NCI-H82 treated with DMSO at 0.1 percent for 48 hours (cell line): Measurements from ENCODE around the gene GRM8.

ENCODE experiments used
- DNase-seq: peaks from one replicate; lab custom pipeline; 2025; ENCODE audit not compliant: unreplicated experiment; lab: John Stamatoyannopoulos, UW

Gene GRM8

DNA sequence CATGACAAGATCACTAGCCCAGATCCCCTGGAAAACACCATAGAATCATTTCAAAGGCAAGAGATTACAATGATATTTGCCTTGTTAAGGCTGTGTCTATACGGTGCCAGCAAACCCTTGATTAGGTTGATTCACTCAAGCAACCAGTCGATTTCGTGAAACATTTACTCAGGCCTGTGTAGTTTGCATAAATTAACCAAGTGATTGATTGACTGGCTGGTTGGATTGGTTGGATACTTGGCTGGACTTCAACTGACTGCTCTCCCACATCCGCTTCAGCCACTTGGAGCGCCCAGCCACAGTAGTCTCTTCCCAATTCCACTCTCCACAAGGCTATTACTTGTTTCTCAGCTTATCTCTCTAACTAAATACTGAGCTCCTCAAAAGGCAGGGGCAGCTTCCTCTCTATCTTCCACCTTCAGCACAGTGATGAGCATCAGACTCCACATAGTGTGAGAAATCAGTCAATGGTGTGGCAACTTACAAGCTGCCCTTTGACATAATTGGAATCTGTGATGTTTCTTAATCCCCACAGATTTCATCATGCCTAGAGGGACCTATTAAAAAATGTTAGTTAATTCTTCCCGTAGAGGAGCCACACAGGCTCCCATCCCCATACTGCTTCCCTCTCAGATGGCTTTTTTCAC is 217.4 kb downstream of the GRM8 start:
- no peak for DNase-seq

DNA sequence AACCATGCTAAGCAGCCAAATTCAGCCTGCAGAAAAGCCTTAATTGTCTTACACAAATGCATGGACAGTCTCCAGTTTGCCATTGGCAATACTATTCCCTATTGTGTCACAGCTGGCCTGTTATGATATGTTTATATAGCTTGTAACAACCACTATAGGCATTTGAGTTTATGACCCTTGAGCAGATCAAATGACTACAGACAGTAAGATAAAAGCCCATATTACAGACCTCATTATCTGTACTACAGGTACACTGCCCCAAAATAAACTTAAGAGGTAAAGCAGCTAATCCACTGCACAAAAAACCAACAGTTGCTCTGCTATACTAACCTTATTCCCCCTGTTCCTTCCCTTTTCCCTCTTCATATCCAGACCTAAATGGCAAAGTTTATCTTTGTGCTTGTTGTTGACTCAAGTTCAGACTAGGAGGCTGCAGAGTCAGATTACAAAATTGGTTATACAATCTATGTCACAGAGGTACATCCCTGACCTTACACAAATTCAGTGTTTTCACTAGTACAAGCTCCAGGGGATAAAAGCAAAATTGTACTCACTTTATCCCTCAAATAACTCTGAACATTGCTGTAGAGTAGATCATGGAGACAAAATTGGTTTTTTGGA is 218.4 kb downstream of the GRM8 start:
- no peak for DNase-seq

DNA sequence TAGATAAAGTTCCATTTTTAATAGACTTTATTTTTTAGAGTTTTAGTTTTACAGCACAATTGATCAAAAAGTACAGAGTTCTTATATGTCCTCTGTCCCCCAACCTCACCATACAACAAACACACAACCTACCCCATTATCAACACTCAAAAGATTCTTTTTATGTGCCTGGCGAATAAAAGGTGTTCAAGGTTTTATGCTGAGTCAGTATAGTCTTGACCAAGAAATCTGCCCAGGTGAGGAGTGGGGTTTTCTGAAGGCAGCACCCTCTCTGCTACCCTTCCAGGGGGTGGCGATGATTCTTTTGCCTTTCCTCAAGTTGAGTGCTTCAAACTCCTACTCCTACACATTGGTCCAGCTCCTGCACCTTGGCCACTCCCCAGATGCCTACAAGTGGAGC is 222.9 kb downstream of the GRM8 start:
- DNase-seq = no peak

DNA sequence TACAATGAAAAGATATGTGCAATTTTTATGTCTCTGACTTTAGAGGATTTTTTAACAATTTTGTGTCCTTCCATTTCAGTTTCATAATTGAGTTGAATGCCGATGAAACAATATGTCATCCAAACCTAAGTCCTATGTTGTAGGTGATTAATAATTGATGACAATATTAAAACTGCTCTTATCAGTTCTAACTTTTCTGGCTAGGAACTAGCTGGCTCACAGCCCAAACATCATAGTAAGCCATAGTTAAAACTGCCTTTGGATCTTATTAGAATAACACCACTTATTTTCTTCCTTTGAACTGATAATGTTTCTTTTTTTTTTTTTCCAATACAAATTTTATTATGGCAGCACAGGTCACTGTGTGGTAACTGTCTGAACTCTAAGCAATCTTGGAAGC is 230.9 kb downstream of the GRM8 start:
- DNase-seq = no peak

DNA sequence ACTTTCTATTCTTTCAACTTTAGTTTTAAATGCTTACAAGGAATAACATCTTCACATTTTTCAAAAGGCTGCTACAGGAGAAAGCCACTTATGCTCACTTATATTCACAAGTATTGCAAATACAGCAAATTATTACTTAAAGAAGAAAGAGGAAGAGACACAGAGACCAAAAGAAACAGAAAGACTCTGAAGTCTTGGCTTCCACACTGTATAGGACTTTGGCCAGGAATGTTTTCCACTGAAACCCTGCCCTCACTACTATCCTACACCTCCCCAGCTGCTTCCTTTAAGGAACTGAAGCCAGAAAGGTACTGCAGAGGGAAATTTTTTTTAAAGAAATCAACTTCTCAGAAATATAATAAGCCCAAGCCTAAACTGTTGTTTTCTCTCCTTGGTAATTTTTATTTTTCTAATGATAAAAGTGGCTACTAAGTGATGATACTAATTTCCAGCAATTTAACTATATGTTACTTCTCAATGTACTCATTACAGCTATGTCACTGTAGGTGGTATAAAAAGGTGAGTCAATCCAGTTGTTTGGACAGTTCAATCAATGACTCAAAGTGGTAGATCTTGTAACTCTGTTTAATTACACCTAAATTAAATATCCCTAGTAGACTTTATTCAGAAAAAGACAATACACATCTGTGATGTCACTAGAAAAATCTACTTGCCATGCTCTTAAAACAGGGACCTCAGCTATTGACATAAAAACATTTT is 231.6 kb downstream of the GRM8 start:
- no peak for DNase-seq

DNA sequence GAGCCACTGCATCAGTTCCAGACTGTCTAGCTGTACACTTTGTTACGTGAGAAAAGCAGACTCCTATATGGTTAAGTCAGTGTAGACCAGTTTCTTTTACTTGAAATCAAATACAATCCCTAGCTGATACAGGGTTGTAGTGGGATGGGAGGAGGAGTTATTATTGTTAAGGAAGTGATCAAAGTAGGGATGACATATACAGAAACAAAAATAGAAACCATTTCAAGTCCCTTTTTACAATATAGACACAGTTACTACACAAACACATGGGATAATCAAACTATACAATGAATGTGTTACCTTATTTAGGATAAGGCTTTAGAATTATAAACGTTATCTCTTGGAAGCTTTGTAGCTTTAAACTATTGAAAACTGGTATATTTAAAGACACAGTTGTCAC is 233.9 kb downstream of the GRM8 start:
- DNase-seq = no peak

DNA sequence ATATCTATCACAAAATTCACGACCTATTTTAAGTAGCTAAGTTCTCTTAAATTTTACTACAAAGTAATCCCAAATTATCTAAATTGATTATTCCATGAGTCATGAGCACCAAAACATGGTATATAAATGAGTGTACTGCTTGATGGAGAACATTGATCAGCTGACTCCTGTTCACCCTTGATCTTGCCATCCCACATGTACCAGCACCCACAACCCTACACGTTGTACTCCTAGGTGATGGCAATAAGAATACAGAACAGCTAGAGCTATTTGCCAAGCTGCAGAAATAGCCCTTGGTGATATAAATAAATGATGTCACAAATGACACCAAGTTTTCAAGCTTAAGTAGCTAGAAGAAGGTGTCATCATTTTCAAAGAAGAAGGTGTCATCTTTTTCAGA is 235.5 kb downstream of the GRM8 start:
- DNase-seq = no peak

DNA sequence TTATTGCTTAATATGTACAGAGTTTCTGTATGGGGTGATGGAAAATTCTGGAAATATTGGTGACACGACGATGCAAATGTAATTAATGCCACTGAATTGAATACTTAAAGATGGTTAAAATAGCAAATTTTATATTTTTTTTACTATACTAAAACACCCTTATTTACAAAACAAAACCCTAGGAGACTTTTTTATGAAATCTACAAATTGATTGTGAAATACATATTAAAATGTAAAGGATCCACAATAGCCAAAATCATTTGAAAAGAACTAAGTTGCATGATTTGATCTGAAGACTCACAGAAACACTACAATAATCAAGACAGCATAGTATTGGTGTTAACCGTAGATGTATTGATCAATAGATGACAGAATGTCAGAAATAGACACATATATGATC is 252.0 kb downstream of the GRM8 start:
- no peak for DNase-seq

DNA sequence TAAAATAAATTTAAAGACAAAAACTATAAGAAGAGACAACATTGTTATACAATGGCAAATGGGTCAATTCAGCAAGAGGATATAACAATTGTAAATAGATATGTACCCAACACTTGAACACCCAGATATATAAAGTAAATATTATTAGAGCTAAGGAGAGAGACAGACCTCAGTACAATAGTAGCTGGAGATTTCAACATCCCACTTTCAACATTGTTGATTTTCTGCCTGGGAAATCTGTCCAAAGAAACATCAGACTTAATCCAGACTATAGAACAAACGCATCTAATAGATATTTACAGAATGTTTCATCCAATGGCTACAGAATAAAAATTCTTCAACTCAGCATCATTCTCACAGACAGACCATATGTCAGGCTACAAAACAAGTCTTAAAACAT is 256.1 kb downstream of the GRM8 start:
- DNase-seq = no peak

DNA sequence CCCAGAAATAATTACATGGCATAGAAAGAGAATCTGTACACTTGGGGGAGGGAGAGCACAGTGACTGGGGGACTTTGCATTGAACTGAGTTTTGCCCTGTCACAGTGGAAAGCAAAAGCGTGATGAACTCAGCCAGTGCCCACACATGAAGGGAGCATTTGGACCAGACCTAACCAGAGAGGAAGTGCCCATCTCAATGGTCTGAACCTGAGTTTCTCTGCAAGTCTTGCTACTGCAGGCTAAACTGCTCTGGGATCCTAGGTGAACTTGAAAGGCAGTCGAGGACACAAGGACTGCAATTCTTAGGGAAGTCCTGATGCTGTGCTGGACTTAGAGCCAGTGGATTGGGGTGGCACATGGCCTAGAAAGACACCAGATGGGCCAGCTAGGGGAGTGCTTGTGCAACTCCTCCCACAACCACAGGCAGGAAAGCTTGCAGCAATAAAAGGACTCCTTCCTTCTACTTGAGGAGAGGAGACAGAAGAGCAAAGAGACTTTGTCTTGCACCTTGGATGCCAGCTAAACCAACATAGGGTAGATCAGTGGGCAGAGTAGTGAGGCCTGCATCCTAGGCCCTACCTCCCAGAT is 259.0 kb downstream of the GRM8 start:
- DNase-seq = no peak

DNA sequence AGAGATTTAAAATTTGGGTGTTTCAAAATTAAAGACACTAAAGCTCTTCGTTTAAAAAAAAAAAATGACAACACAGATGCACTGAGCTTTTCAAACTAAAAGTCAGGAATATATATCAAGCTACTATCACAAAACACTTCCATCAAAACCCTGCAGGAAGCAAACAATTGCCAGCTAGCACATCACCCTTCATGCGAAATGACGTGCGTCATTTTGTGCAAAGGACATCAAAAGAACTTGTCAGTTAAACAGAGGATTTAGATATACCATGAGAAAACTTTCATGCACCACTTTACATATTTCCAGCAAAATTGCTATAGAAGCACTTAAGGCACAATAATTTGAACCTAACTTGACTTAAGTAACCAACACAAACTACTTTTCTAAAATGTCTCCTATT is 264.7 kb downstream of the GRM8 start:
- DNase-seq = no peak

DNA sequence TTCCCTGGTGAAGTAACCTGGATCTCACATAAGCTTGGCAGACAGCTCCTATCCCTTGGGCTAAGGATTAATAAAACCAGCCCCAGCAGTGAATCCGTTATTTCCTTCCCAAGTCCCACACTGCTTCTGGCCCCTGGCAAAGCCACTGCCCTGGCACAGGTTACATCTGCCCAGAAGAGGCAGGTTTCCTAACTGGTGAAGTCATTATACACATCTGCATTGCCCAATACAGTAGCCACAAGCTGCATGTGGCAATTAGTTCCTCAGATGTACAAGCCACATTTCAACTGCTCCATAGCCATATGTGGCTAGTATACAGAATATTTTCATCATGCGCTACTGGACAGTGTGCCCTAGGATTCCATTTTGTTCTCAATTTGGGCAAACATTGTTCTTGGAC is 273.0 kb downstream of the GRM8 start:
- no peak for DNase-seq

DNA sequence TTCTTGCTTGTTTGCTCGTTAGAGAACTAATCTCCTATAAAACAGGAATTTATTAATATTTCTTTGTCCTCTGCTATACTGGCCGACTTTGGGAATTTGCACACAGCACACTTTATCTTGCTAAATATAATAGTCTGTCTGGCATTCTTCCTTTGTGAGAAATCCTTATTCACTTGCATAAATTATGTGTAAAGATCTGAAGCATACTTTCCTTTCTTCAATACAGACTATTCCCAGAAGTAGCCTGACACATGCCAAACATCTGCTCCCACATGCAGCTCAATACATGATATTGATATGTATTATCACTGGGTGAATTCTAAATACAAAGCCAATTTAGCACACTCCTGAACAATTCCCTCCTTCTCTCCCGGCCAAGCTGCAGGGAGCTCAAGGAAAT is 273.9 kb downstream of the GRM8 start:
- no peak for DNase-seq

DNA sequence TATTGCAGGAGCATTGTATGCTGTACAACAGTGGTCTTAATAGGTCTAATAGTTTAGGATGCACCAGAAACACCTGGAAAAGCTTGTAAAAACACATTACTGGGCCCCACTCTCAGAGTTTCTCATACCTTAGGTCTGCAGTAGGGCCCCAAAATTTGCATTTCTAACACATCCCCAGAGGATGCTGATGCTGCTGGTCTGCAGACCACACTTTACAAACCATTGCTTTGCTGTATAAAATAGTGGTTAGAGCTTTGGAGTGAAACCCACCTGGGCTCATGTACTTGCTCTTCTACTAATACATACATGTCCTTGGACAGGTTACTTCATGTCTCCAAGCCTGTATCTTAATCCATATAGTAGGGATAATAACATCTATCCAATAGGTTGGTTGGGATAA is 279.7 kb downstream of the GRM8 start:
- DNase-seq = no peak

DNA sequence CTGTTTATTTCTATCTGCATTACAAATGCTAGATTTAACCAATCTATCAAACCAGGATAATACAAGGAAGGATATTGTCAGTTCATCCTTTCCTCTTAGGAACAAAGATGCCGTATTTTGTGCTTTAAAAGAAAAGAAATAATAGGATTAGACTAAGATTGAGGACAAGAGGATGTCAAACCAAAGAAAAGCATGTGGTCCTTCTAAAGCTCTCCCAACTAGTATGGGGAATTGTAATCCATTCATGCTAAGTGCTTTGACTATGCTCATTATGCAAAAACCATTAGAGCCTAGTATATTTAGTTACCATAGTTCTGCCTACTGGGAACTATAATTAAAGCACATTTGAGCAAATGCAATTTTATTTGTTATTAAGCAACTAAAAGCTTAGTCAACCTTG is 280.2 kb downstream of the GRM8 start:
- peak; percentile 76 for DNase-seq

DNA sequence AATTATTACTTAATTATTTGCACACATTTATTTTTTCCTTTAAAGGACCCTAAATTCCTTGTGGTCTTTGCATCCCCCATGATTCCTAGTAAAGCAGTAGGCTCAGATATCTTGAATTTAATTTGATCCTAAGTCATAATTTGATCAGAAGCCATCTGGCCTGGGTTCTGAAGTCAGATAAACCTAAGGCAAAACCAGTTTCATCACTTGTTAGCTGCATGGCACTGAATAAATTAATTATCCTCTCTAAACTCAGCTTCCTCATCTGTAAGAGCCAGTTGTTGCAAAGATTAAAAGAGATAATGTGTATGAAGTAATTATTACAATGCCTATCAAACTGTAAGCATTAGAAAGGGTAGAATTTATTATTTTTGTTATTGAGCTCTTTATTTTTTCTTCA is 293.1 kb downstream of the GRM8 start:
- peak; percentile 29 for DNase-seq

DNA sequence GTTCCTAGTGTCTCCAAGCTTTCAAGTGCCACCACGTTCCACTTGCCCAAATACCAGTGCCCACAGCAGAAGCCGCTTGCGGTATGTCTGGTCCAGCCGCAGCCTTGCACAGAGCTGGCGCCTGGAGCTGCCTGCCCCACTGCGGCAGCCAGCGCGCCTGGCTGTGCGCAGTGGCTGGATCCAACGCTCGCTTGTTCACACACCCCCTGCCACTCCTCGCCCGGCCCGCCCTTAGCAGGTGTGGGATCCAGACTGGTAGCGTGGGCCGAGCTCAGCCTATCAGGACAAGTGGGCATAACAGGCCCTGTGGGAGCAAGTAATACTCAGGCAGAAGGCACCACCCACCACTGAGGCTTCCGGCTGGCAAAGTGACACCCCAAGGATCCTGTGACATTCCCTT is 294.4 kb downstream of the GRM8 start:
- no peak for DNase-seq

DNA sequence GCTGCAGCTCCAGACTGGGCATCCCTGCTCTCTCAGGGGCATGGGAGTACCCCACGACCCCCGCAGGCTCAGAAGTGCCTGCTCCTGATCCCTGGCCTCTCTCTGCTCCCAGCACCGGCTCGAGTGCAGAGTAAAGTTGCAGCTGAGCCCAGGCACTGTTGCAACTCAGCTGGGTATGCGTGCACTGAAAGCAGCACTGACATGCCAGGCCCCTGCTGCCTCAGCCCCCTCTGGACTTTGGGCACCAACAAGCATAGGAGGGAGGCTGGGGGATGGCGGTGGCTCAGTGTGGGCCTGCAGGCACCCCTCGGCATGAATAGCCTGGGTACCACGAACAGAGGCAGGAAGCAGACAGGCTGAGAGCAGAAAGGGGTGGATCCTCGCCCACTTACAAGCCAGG is 295.3 kb downstream of the GRM8 start:
- DNase-seq = no peak

DNA sequence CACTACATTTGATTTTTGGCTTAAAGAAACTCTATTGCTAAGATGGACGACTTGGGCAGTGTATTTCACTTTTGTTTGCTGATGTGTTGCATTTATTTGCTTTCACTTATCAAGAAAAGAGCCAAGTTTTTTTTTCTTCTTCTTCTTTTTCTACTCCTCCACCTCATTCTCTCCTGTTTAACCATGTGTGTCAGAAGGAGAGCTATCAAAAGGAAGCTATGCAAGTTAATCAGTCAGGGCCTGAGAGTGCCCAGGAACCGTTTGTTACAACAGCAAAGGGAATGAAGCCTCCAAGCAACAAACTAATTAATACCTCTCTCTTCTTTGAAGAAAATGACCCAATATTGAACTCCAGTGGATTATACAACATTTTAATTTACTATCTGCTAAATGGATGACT is 299.3 kb downstream of the GRM8 start:
- no peak for DNase-seq

DNA sequence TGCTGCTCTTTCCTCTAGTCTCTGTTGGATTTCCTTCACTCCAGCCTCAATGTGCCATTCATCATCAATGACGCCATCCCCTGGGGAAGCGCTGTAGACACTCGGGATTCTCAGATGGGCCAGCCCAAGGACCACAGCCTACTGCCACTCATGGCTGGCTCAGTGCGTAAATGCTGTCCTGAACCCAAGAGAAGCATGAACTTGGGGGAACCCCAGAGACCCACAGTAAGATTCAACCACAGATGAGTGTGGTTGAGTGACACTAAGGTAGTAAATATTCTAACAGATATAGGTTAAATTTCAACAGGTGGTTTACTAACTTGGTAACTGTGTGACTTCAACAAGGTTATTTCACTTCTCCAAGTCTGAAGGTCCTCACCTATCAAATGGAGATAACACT is 304.1 kb downstream of the GRM8 start:
- DNase-seq = no peak

DNA sequence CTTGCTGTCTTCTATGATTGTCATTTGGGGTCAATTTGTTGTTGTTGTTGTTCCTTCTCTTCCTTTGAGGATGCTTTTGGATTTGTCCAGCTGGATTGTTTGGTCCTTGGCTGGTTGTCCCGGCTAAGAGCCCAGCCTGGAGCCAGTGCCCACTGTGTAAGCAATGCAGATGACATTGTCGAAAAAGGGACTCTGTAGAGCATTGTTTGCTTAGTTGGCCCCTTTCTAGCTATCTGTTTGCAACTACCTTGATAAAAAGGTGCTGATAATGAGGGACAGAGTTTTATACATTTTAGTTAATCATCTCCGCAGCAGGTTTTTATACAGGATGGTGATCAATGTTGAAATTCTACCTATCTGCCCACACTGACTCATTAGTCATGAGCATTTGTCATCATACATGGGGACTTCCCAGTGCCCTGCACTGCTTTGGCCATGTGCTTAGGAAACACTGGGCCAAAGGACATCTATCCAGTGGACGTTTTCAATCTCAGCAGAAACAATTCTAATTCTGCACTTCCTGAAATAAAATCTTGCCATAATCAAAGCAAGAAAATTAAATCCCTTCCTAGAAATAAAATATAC is 311.9 kb downstream of the GRM8 start:
- DNase-seq = no peak

DNA sequence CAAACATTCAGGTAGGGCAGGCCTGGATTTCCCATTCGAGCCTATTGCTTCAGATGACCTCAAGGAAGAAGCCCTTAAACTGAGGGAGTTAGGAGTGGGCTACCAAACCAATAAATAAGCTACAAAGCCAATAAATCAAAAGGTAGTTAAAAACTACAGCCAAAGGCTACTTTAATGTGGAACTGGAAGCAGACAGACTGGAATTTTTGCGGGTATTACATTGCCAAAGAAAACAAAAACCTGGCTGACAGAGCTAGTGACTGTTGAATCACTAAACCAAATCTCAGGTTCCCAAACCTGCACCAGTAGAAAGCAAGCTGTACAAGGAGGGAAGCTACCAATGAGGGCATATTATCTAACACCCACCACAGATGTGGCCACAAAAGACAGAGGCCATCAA is 315.6 kb downstream of the GRM8 start:
- DNase-seq = no peak
